ENCODE data around the gene WNT7B.

Gene WNT7B

DNA sequence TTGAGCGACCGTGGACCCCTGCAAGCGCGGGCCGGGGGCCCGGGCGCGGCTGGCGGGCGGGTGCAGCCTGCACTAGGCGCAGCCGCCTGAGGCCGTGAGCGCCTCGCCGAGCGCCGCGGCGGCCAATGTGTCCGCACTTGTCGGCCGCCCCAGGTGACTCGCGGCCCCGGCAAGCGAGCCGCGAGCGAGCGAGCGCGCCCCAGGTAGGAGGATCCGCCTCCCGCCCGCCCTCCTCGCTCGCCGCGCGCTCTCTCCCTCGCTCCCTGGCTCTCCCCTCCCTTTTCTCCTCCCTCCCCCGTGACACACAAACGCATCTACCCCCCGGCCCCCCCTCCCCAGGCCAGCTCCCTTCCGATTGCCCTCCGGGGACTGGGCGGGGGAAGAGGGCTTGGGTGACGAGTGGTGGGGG lies at the start of gene WNT7B:
Gene WNT7B (minus strand): TSS at position 160 of the 409 bp plus-strand sequence. CDS start 408 bp downstream, outside the sequence.
- DNase-seq, result peak; percentile 74

DNA sequence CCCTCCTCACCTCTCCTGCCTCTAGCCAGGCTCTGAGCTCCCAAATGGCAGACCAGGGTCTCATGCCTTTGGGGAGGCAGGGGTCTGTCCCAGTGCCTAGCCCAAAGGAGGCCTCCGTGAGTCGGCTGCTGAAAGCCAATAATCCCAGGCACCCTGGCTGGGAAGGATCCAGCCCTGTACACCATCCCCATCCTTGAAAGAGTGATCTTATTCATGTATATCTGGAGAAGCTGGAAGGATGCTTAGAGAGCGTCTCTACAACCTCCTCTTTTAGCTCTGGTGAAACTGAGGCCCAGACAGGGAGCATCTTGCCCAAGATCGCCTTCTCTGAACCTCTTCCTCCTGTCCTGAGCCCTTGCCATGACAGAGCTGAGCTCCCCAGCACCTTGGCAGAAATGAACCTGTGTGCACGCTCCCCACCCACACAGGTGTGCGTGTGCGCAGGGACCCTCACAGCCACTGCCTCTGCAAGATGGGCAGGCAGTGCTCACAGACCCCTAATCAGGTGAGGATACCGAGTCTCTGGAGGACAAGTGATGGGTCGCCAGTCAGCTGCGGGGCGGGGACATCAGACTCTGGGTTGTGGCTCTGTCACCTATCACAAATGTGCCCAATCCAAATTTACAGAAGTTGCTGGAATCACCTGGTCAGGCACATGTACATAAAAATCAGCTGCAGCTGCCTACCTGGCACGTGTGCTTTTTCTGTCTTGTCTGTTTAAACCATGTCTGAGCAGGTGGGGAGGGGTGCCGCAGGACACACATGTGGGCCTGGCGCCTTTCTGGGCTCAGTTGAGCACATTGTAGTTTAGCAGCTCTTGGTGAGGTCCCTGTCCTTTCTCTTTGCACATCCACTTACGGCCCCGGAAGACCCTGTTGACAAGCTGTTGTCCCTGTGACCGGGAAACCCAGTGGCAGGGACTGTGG lies 49.3 kb upstream of the WNT7B start:
- DNase-seq, result no peak

DNA sequence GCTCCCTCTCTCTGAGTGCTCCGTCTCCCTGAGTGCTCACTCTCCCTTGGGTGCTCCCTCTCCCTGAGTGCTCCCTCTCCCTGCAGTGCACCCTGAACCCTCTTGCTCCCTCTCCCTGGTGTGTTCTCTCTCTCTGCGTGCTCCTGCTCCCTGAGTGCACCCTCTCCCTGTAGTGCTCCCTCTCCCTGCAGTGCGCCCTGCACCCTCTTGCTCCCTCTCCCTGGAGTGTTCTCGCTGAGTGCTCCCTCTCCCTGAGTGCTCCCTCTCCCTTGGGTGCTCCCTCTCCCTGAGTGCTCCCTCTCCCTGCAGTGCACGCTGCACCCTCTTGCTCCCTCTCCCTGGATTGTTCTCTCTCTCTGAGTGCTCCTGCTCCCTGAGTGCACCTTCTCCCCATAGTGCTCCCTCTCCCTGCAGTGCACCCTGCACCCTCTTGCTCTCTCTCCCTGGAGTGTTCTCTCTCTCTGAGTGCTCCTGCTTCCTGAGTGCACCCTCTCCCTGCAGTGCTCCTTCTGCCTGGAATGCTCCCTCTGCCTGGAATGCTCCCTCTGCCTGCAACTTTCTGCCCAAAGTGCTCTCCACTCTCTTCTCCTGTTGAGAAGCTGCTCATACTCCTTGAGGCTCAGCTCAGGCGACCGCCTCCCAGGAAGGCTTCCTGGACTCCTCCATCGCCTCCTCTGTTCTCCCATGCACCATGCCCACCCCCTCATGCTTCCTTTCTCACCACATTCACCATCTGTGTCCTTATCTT lies 48.4 kb upstream of the WNT7B start:
- no peak for DNase-seq

DNA sequence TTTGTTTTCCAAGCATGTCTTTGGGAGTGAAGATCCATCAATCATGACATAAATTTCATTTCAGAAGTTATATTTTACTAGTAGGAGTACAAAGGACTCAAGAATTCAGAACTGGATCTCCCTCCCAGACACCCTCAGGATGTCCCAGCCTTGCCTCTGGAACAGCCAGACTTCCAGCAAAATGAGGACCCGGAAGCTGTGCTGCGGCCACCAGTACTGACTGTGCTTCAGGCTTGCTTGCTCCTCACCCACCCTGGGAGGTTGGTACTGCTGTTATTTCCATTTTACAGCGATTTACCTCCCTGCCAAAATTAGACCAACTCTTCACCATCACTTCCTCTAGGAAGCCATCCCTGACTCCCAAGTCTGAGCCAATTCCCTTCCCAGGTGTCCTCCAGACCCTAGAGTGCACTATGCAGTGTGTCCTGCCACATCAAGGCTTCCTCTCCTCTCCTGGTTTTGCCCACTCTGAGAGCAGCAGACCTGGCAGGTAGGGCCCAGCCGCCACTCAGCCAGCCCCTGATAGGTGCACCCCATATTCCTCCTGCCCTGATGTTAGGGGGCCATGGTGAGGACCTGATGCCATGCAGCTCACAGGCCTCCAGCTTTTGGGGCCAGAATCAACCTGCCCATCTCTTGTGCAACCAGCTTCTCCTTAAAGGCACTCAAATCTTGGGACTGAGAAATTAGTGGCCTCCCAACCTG lies 47.3 kb upstream of the WNT7B start:
- DNase-seq, result no peak

DNA sequence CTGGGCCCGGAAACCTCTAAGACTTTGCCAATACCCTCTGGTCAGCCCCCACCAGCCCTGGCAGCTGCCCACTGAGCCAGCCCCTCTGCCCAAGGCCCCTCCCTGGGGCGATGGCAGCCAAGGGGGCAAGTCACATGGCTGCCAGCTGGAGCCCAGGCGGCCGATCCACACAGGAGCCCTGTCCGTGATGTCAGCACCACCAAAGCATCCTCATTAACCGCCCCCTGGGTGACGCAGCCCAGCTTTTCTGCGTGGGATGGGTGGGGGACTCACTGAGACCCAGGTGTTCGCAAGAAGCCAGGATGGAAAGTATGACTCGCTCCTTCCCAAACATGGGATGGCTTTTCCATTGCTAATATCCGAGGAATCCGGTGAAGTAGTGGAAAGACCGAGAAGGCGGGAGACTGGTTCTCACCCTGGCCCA lies 46.6 kb upstream of the WNT7B start:
- no peak for DNase-seq

DNA sequence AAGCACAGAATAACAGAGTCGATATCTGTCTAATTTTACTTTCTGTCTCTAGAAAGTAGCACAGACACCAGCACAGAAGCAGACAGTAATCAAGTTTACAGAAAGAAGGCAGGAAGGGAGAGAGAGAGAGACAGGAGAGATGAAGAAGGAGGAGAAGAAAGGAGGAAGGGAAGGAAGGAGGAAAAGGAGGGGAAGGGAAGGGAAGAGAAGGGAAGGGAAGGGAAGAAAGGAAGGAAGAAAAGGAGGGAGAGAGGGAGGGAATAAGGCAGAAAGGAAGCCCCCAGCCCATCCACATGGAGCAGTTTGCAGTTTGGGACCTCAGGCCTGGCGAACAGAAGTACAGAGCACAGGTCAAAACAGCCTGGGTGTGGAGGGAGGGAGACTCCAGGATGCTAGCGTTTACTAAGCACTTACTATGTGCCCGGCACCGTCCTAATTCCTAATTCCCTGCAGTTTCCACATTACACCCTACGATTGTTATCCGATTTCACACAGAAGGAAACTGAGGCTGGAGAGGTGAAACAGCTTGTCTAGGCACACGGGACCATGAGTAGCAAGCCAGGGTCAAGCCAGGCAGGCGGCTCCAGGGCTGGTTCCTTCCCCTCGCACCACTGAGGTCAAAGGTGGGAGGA lies 46.0 kb upstream of the WNT7B start:
- no peak for DNase-seq

DNA sequence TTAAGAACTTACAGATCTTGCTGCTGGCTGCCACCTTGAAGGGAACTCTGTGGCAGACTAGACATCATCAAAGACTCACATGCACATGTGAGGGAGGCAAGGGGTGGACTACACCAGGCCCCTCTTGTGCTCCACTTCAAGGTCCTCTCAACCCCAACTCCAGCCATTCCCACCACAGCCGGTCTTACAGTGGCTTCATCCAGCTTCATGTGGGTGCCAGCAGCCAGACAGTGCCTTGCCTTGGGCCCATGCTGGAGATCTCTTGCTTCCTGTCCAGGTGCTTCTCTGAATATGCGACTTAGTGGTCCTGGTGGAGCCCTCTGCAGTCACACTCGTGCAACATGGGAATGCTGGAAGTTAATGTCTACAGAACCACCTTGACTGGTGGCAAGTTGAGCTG lies 44.6 kb upstream of the WNT7B start:
- DNase-seq, result no peak

DNA sequence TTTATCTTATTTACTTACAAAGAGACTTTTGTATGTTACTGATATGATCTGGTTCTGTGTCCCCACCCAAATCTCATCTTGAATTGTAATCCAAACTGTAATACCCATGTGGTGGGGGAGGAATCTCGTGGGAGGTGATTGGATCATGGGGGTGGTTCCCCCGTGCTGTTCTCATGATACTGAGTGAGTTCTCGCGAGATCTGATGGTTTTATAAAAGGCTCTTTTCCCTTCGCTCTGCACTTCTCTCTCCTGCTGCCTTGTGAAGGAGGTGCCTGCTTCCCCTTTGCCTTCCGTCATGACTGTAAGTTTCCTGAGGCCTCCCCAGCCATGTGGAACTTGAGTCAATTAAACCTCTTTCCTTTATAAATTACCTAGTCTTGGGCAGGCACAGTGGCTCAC lies 42.4 kb upstream of the WNT7B start:
- DNase-seq, result no peak

DNA sequence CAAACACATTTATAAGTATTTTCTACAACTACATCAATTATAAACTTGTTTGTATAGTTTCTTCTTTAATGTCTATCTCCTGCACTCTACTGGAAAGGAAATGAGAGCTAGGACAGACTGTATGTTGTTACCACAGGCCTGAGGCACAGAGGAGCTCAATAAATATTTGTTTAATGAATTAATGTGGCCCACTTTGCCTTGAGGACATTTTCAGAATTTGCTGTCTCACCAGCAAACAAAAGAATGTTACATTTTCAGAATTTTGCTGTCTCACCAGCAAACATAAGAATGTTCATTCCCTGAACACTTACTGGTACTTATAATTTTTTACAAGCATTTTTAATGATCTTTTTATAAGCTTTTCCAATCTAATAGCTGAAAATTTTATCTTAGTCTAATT lies 41.9 kb upstream of the WNT7B start:
- DNase-seq, result no peak

DNA sequence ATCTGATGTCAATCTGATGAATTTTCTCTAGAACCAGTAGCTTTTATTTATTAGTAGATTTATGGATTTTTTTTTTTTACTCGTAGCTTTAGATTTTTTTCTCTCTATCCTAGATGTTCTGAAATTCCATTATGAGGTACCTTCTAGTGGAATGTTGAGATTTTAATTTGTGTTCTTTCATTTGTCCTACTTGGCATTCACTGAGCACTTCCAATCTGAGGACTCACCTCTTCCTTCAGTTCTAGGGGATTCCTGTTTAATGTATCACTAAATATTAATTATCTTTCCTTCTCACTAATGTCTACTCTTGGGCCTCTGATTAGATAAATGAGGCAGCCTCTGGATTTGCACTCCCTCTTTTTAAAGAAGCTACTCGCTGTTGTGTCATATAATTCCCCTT lies 40.2 kb upstream of the WNT7B start:
- DNase-seq, result no peak

DNA sequence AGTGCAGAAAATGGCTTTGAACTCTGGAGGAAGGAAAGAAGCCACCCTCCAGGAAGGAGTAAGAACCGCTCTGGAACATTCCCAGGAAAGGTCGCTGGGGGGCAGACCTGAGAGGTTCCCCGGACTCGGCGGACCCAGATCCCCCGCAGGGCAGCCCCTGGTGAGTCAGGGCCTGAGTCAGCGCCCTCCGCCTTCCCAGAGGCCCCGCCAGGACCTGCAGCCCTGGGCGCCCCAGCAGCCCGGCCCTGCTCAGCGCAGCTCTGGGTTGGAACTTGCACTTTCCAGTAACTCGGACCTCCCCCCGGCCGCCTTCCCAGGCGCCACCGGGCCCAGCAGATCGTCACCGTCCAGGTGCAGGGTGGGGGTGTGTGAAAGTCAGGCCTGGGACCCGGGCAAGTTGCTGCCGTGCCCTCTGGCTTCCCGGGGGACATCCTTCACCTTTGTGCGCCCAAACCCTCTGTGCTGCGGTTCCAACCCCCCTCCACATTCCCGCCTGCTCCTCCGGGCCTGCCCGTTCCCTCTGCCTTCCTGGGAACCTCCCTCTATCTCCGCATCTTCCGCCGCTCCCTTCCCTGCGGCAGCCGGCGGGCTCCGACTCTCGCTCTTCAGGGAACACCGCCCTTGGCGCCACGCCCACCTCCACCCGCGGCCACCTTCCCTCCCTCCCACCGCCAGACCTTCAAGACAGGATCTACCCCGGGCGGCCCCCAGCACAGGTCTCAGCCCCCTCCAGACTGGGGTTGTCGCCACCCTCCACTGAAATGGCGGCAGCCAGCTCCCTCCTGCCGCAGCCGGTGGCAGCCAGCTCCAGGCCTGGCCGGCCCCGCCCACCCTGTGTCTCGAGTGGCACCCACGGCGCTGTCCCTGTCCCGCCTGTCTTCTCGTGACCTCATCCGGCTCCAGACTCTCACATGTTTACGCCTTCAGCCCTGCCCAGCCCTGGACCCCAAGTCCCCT lies 36.8 kb upstream of the WNT7B start:
- DNase-seq, result peak; percentile 94

DNA sequence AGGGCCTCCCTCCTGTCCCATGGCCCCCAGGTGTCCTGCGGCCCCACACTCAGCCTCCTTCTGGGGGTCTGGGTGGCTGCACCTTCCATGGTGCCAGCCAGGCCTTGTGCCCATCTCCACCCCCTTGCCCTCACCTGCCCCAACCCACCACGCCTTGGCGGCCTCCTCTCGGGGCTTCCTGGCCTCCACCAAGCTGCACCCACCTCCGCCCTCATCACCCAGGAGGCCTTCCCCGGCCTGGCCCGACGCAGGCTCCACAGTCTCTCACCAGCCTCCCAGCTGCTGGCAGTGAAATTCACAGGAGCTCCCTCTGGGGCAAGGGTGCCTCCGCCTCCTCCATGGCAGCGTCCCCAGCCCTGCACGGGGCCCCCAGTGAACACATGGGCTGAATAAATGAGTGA lies 35.9 kb upstream of the WNT7B start:
- no peak for DNase-seq

DNA sequence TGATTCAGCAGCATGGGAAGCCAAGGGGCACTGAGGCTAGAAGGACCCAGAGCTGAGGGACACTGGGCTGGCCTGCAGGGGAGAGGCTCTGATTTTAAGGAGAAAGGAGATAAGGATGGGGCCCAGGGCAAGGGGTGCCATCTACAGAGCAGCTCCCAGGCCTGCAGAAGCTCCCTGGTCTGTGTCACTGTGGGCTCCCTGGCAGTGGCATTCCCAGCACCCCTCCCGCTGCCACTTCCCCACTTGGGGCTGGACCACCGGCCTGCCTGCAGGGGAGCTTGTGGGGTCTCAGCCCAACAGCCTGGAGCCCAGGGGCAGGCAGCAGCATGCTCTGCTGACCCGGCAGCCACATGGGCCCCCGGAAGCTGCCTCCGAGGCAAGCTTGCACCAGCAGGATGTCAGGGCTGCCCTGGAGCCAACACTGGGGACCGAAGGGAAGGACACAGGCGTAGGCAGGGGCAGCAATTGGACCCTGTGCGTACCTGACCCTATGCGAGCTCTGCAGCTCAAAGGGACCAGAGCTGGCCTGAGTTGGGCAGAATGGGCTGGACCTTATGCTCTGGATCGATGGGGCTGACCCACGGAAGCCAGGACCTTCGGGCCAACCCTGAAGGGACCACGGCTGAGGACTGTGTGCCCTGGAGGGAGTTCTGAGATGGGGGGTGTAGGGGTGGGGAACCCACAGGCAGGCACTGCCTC lies 35.4 kb upstream of the WNT7B start:
- no peak for DNase-seq

DNA sequence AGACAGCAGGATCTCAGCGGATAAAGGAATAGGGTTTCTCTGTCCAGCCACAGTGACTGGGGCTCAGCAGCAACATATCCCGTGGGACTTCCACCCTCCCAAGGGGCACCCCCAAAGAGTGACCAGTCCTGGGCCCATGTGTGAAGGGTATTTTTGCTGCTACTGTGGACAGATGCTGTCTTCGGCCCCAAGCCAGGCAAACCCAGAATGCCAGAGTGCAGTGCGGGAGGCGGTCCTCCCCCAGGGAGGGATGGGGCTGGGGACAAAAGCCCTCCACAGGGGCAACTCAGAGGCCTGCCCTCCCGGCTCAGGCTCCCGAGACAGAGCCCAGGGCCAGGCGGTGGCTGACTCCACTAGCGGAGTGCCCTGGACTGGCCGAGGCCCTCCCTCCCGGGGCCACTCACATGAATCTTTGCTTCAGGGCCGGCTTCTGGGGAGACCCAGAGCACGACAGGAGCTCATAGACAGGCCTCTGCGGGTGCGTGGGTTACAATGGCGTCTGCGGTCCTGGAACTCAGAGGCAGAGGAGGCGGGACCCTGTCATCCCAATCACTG lies 34.7 kb upstream of the WNT7B start:
- DNase-seq, result no peak

DNA sequence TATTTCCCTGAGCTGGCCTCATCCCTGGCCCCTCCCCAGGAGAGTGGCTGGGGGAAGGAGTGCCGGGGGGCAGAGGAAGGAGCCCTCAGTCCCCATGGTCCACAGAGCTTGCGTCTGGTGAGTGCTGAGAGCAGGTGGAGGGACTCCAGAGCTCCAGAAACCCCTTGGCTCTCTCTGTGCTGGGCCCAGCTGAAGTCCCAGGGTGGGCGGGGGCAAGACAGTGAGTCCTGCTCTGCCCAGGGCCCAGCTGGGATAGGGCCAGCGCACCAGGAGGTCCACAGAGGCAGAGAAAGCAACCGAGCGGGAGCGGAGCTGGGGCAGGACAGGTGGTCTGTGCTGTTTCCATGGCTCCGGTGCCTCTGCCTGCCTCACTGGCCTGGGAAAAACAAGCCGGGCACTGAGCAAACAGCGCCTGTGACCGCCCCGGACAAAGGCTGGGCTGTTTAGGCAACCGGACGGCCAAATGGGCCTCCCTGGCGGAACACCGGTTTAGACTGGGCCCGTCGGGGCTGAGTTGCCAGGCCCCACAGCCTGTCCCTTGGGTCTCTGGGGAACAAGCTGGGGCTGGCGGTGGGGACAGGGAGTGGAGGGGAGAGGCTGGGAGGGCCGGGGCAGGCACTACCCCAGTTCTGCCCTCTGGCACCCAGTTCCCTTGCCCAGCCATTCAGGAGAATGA lies 34.1 kb upstream of the WNT7B start:
- no peak for DNase-seq

DNA sequence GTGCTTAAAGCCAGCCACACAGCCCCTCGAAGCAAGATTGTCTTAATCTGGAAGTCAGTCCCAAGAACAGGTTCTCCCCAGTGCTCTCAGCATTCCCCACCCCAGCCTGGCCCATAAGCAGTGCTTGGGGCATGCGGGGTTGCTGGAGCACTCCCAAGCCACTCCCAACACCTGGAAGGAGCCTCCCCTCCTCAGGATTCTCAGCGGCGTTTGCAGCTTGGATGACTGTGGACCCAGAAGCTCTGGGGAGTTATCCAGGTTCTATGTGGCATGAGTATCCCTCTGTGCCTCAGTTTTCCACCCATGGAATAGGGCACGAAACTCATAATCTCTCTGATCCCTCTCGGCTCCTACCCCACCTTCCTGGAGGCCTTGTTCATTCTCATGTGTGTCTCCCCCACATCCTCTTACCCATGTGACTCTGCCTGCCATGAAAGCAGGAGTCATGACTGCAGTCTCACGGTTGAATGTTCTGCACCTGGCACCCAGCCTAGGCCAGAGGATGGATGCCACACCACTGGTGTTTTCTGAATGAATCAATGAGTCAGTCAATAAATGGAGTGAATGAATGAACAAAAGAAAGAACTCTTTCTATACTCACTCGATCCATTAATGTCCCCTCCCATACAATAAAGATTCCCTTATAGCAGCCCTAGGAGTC lies 33.4 kb upstream of the WNT7B start:
- no peak for DNase-seq

DNA sequence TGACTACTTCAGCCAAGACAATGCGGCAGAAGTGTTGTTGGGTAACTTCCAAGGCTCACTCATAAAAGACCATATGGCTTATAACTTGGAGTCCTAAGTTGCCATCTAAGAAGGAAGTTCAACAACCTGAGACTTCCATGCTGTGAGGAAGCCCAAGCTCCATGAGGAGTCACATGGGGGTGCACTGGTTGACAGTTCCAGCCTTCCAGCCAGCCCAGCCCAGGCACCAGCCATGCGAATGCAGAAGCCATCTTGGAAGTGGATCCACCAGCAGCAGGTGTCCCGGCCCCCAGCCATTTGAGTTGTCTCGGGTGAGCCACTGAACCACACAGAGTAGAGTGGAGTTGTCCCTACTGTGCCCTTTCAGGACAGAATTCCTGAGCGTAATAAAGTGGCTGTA lies 32.8 kb upstream of the WNT7B start:
- DNase-seq, result no peak

DNA sequence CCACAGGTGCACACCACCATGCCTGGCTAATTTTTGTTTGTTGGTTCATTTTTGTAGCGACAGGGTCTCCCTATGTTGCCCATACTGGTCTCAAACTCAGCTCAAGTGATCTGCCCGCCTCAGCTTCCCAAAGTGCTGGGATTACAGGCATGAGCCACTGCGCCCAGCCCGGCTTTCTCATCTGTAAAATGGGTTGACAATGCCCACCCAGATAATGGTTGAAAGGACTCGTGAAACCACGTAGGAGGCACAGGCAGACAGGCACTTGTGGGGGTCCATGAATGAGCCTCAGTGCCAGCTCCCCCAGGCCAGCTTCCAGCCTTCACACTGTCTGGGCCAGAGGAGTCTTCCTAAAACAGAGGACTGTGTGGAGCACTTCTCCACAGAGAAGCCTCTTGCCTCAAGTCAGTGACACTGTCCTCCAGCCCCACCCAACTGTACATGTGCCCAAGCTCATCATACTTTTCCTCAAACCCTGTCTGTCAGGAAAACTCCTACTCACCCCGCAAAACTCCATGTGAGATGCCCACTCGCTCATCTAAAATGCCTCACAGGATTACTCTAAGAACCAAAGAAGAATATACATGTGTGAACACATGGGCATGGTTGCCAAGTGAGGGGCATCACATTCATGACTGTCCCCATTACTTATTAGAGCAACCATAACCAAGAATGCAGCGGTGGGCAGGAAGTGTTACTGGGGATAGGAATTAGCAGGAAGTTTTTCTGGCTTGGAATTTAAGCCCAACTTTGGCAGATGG lies 32.1 kb upstream of the WNT7B start:
- DNase-seq, result no peak

DNA sequence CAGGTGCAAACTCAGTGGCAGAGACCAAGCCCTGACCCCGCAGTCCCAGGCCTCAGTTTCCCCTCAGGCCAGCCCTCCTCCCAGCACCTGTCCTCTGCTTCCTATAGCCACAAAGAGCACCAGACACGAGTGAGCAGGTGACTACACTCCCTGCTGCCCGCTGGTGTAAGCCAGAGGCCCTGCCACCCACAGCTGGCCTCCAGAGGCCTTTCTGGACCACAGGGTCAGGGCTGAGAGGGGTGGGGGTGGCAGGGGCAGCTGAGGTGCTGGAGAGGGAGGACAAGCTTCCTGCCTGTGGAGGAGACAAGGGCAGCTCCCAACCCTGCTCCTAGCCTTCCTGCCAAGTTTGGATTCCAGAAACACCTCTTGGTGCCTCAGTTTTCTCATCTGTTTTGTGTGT lies 31.3 kb upstream of the WNT7B start:
- no peak for DNase-seq
